ENCODE measurements around the gene RHOA.
A peak's percentile ranks its signal among the peaks of the same experiment; 100 is the strongest.

GRCh38 chr3:49339941-49340800 is 71.6 kb downstream of the RHOA start, which contains the start of gene USP4:
- peak; percentile 45 to 60 for TF ChIP-seq CTCF (conservative IDR thresholded peaks at IDR 0.05 in 1 of 2, IDR thresholded peaks at IDR 0.05 in 1 of 2; ENCODE audit: low read depth in 1 of 2, low read length in 2 of 2)
- TF ChIP-seq EZH2 (IDR thresholded peaks at IDR 0.05; ENCODE audit: low read length, missing control alignments): no peak

All from fibroblast of lung (primary cell).